Caco-2 (cell line): Measurements from ENCODE around the gene GLDC. TPM values are rescaled to one million over a fixed set of nuclear protein-coding genes. Genes with fewer than 3 reads are reported as not detected.

Source experiments
- BruUV-seq: library from RNA; stranded (reverse); fragments of 400-500 nt; replicated peaks from 2 replicates; lab custom pipeline; 2021; lab: Mats Ljungman, UMichigan
- CTCF ChIA-PET: fragments of 300-600 bp; sonication (Branson Sonifier 250); formaldehyde crosslinking; loops from one replicate; lab custom pipeline; 2022; ENCODE audit warnings: antibody characterized with exemption; lab: Charles Lee
- POLR2A ChIA-PET: fragments of 300-600 bp; sonication (Branson Sonifier 250); formaldehyde crosslinking; loops from one replicate; lab custom pipeline; 2022; ENCODE audit warnings: antibody characterized with exemption; lab: Charles Lee
- DNase-seq, 2 experiments: peaks; one replicate each; pipeline versions ENCODE4 v3.0.0 to v3.0.0-alpha.2; 2020 to 2022
- H3K27me3 ChIP-seq: replicated peaks from 2 replicates; pipeline ENCODE4 v1.6.0; 2011; ENCODE audit warnings: low read length; ENCODE audit not compliant: control insufficient read depth, insufficient read depth
- H3K36me3 ChIP-seq: 2 replicates; pipeline ENCODE4 v1.5.1; 2011; ENCODE audit warnings: low read length; ENCODE audit not compliant: control insufficient read depth, insufficient read depth
- H3K4me1 ChIP-seq: fragments of 250-450 bp; sonication (Bioruptor Pico); 2 replicates; pipeline ENCODE4 v1.5.1; 2020; ENCODE audit warnings: mild to moderate bottlenecking
- H3K4me3 ChIP-seq: 2 replicates; pipeline ENCODE4 v1.5.1; 2011; ENCODE audit warnings: low read depth, mild to moderate bottlenecking, control low read depth, low read length
- H3K9me3 ChIP-seq: fragments of 250-450 bp; sonication (Bioruptor Pico); 2 replicates; pipeline ENCODE4 v1.5.1; 2020; ENCODE audit warnings: mild to moderate bottlenecking, moderate library complexity
- H3K27ac Mint-ChIP-seq: one replicate; pipeline ENCODE4 v1.8.0; 2022; ENCODE audit warnings: mixed read lengths; ENCODE audit not compliant: unreplicated experiment
- H3K27me3 Mint-ChIP-seq: one replicate; pipeline ENCODE4 v1.8.0; 2022; ENCODE audit warnings: mixed read lengths; ENCODE audit not compliant: insufficient read depth, unreplicated experiment
- H3K36me3 Mint-ChIP-seq: one replicate; pipeline ENCODE4 v1.8.0; 2022; ENCODE audit warnings: mild to moderate bottlenecking, mixed read lengths; ENCODE audit not compliant: insufficient read depth, unreplicated experiment
- H3K4me1 Mint-ChIP-seq: one replicate; pipeline ENCODE4 v1.8.0; 2022; ENCODE audit warnings: low read depth, mixed read lengths; ENCODE audit not compliant: unreplicated experiment
- H3K4me3 Mint-ChIP-seq: one replicate; pipeline ENCODE4 v1.8.0; 2022; ENCODE audit warnings: mild to moderate bottlenecking, moderate library complexity, mixed read lengths; ENCODE audit not compliant: unreplicated experiment
- H3K9me3 Mint-ChIP-seq: one replicate; pipeline ENCODE4 v1.8.0; 2022; ENCODE audit warnings: mixed read lengths; ENCODE audit not compliant: unreplicated experiment
- intact Hi-C: fragments of 100-400 bp; cut with micrococcal nuclease; formaldehyde crosslinking; loops from one replicate; pipeline ENCODE4 v1.10.0; 2022; ENCODE audit not compliant: unreplicated experiment
- total RNA-seq: library from RNA; stranded (reverse); gene quantifications from 2 replicates; pipeline ENCODE4 v1.2.3, GENCODE V29; 2022
- TF ChIP-seq, protein P1 (sequence below), 2 experiments: fragments of 200-600 bp in 1 of 2; IDR thresholded peaks; 1 replicate in 1 of 2; 2 replicates in 1 of 2; pipeline versions ENCODE4 v1.5.1 to v1.8.0; 2011 to 2022; ENCODE audit warnings: antibody characterized with exemption in 1 of 2, control low read depth in 1 of 2, inconsistent platforms in 1 of 2, low read depth in 1 of 2, low read length in 1 of 2, mild to moderate bottlenecking in 1 of 2, moderate library complexity in 1 of 2; ENCODE audit not compliant: insufficient read depth in 1 of 2, severe bottlenecking in 1 of 2, unreplicated experiment in 1 of 2

Gene GLDC
- total RNA-seq, 1 experiment from 2014 or later = 320 TPM

DNA sequence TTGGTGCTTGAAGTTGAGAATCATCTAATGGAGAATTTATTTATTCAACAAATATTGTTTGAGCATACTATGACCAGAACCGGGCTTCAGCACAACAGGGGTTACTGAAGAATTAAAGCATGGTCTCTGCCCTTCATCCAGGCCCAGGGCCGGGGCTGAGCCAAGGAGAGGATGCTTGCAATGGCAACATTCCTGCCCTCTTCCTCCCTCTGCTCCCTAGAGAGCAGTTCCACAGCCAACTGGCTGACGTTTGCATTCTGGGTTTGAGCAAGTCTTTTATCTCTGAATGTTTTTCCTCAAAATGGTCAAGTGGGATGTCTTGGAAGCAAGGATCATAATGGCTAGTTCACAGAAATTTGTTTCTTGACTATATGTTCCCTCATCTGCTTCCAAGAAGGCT lies 80.7 kb downstream of the GLDC start:
- ChIA-PET CTCF (no interaction called here), POLR2A (no interaction called here)
- Mint-ChIP-seq H3K9me3 (no peaks in the 10 kb centered on the region), H3K4me1 (no peaks in the 10 kb centered on the region), H3K27me3 (no peaks in the 10 kb centered on the region), H3K27ac (no peak overlapping the region), H3K36me3 (peaks cover 98% of the 10 kb centered on the region), H3K4me3 (no peak overlapping the region)
- BruUV-seq = no TSS peak
- DNase-seq = no peak
- H3K36me3 ChIP-seq = peaks cover 1% of the 10 kb centered on the region; the same call in 1 of the 2 replicates
- H3K4me3 ChIP-seq = no peak overlapping the region
- H3K9me3 ChIP-seq = no peaks in the 10 kb centered on the region
- H3K27me3 ChIP-seq = no peaks in the 10 kb centered on the region
- H3K4me1 ChIP-seq = no peaks in the 10 kb centered on the region
- intact Hi-C loops = no loop called here
- TF ChIP-seq, protein P1, sequence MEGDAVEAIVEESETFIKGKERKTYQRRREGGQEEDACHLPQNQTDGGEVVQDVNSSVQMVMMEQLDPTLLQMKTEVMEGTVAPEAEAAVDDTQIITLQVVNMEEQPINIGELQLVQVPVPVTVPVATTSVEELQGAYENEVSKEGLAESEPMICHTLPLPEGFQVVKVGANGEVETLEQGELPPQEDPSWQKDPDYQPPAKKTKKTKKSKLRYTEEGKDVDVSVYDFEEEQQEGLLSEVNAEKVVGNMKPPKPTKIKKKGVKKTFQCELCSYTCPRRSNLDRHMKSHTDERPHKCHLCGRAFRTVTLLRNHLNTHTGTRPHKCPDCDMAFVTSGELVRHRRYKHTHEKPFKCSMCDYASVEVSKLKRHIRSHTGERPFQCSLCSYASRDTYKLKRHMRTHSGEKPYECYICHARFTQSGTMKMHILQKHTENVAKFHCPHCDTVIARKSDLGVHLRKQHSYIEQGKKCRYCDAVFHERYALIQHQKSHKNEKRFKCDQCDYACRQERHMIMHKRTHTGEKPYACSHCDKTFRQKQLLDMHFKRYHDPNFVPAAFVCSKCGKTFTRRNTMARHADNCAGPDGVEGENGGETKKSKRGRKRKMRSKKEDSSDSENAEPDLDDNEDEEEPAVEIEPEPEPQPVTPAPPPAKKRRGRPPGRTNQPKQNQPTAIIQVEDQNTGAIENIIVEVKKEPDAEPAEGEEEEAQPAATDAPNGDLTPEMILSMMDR (IDR thresholded peaks at IDR 0.05; ENCODE audit: insufficient read depth in 1 of 2, low read depth in 1 of 2, low read length in 1 of 2, severe bottlenecking in 1 of 2, unreplicated experiment in 1 of 2) = no peak

DNA sequence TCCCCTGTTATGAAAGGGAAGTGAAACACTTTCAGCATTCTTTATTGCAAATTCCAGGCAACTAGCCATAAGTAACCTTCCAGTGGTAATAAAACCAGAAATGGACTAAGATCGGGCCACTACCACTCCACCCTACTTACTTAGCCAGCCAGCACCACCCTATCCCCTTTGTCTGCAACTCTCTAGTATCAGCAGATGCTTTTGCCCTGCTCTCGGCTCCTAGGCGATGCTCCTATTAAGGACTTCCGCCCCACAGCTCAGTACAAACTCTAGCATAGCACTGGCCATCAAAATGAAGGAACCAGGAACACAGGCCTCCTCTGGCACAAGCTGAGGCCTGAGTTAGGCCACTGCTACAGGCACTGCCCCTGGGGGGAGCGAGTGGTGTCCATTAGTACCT lies 81.2 kb downstream of the GLDC start:
- Histone ChIP-seq H3K9me3 (no peaks in the 10 kb centered on the region), H3K4me1 (no peaks in the 10 kb centered on the region), H3K36me3 (peaks cover 1% of the 10 kb centered on the region; the same call in 1 of the 2 replicates), H3K4me3 (no peak overlapping the region), H3K27me3 (no peaks in the 10 kb centered on the region)
- no peaks in the 10 kb centered on the region for H3K4me1 Mint-ChIP-seq
- ChIA-PET CTCF (no interaction called here), POLR2A (no interaction called here)
- DNase-seq = no peak
- no peaks in the 10 kb centered on the region for H3K9me3 Mint-ChIP-seq
- BruUV-seq = no TSS peak
- no peak overlapping the region for H3K4me3 Mint-ChIP-seq
- no peaks in the 10 kb centered on the region for H3K27me3 Mint-ChIP-seq
- TF ChIP-seq, protein P1 (IDR thresholded peaks at IDR 0.05; ENCODE audit: insufficient read depth in 1 of 2, low read depth in 1 of 2, low read length in 1 of 2, severe bottlenecking in 1 of 2, unreplicated experiment in 1 of 2) = no peak
- H3K36me3 Mint-ChIP-seq = peaks cover 95% of the 10 kb centered on the region
- H3K27ac Mint-ChIP-seq = no peak overlapping the region
- intact Hi-C loops = no loop called here

DNA sequence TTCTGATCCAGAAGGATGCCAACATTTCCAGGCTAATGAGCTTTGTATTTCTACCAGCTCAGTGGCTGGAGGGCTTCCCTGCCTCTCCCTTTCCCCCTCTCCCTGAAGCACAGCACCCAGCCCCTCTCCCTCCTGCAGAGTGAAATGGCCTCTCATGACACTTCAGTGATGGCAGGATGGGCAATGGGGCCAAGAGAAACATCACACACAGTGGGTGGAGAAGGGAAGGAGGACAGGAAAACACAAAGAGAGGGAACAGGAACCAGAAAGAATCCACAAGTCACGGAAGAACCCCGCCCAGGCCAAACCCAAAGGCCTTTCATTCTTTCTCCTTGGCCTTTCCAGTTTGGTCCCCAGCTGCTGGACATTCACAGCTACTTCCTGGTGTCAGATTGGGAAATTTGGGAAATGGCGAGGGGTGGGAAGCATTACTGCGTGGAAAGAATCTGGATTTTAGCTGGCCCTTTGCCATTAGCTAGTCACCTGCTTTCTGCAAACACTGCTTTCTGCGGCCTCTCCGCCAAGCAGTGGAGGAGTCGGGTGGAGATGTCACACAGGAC lies 82.6 kb downstream of the GLDC start:
- CTCF ChIA-PET = no interaction called here
- no TSS peak for BruUV-seq
- Histone ChIP-seq H3K4me3 (no peak overlapping the region), H3K36me3 (peaks cover 1% of the 10 kb centered on the region; the same call in 1 of the 2 replicates), H3K9me3 (no peaks in the 10 kb centered on the region), H3K4me1 (no peaks in the 10 kb centered on the region), H3K27me3 (no peaks in the 10 kb centered on the region)
- DNase-seq = no peak
- H3K4me3 Mint-ChIP-seq = no peak overlapping the region
- no peak overlapping the region for H3K27ac Mint-ChIP-seq
- intact Hi-C loops = no loop called here
- no peaks in the 10 kb centered on the region for H3K27me3 Mint-ChIP-seq
- H3K9me3 Mint-ChIP-seq = no peaks in the 10 kb centered on the region
- TF ChIP-seq, protein P1 (IDR thresholded peaks at IDR 0.05; ENCODE audit: insufficient read depth in 1 of 2, low read depth in 1 of 2, low read length in 1 of 2, severe bottlenecking in 1 of 2, unreplicated experiment in 1 of 2) = no peak
- no peaks in the 10 kb centered on the region for H3K4me1 Mint-ChIP-seq
- peaks cover 95% of the 10 kb centered on the region for H3K36me3 Mint-ChIP-seq
- POLR2A ChIA-PET = no interaction called here
